Lower leg skin (tissue), 4 donors: Measurements from ENCODE around the gene PREX1. TPM values are rescaled to one million over a fixed set of nuclear protein-coding genes. Genes with fewer than 3 reads are reported as not detected.

Experiments used
- DNase-seq, 2 donors: peaks; one replicate each; pipeline ENCODE4 v3.0.0-alpha.2; 2019; ENCODE audit warnings: low spot score in 2 of 2
- H3K4me3 ChIP-seq: fragments of 200-600 bp; sonication (generic); 2 replicates; pipeline ENCODE4 v1.5.1; 2017; ENCODE audit warnings: mild to moderate bottlenecking, low read depth; ENCODE audit not compliant: poor library complexity, severe bottlenecking
- CTCF ChIP-seq, 3 donors: fragments of 450-650 bp; IDR thresholded peaks; one replicate each; pipeline ENCODE4 v1.5.1; 2016; ENCODE audit warnings: antibody characterized with exemption in 3 of 3, mild to moderate bottlenecking in 3 of 3, moderate library complexity in 2 of 3
- POLR2A ChIP-seq, 2 donors: fragments of 450-650 bp; IDR thresholded peaks; one replicate each; pipeline ENCODE4 v1.6.1; 2016 to 2017; ENCODE audit warnings: antibody characterized with exemption in 2 of 2, mild to moderate bottlenecking in 1 of 2, moderate library complexity in 1 of 2
- WGBS, 2 donors: methylation state at CpG; one replicate each; pipeline ENCODE4 v1.1.5; 2018; 5-methylcytosine and 5-hydroxymethylcytosine counted together
- intact Hi-C: fragments of 100-400 bp; cut with DNase I; formaldehyde crosslinking; loops from one replicate; pipeline ENCODE4 v1.15.0; 2023; ENCODE audit warnings: low total_unique reads
- total RNA-seq, 4 donors: library from RNA; depleted of rRNA; stranded (reverse); fragments of >200 nt; gene quantifications; one replicate each; pipeline ENCODE4 v1.1.0, GENCODE V29; 2016

The PREX1 gene
- total RNA-seq, 4 donors from 2014 or later = 5.4 to 18.6 (median 7.9) TPM

DNA sequence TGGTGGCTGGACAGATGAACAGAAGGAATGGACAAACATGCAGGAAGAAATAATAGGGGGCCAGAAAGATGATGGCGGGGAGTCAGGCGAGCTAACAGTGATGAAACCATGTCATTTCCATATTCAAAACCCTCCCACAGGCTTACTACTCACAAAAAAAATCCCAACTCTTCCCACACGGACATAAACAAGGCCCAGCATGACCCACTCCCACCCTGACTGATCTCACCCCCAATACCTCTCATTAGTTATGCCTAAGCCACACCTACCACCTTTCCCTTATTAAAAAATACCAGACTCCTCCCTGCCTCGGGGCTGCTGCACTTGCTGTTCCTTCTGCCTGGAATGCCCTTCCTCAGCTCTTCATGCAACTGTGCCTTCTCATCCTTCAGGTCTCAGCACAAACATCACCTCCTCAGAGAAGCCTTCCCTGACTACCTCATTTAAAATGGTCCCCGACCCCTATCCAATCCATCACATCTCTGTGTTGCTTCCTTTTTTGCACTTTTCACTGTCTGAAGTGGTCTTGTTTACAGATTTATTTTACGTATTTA lies 145.8 kb downstream of the PREX1 start:
- intact Hi-C loops = no loop called here
- no peak for DNase-seq
- no peak for TF ChIP-seq POLR2A (IDR thresholded peaks at IDR 0.05)
- no peak for TF ChIP-seq CTCF (IDR thresholded peaks at IDR 0.05)
- H3K4me3 ChIP-seq = no peak overlapping the region
- 54 to 70% methylated on average over 6 of the region's 6 CpGs for WGBS, 2 donors

DNA sequence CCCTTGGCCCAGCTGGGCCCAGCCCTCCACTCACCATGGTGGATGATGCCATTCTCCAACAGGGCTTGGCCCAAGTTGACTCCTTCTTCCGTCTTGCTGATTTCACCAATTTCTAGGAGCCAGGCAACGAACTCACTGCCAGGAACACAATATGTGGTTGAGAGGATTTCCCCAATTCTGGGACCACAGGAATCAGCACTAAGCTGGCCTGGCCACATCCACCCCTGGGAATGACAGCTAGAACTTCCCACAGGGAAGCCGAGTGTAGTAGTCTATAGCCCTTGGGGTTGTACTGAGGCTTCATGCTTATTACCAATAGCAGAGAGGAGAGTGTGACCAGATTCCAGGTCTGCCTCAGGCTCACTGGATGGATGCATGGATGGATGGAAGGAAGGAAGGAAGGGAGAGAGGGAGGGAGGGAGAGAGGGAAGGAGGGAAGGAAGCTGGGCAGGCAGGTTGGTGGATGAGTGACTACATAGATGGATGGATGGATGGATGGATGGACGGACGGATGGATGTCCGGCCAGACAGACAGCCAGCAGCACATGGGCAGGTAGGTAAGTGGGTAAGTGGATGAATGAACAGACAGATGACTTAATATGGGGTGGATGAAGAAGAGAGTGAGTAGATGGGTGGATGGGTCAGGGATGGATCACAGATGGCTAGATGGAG lies 146.5 kb downstream of the PREX1 start:
- H3K4me3 ChIP-seq = no peak overlapping the region
- no peak for TF ChIP-seq CTCF (IDR thresholded peaks at IDR 0.05)
- no peak for TF ChIP-seq POLR2A (IDR thresholded peaks at IDR 0.05)
- intact Hi-C loops = no loop called here
- 71 to 77% methylated on average over 6 of the region's 6 CpGs for WGBS, 2 donors
- DNase-seq = no peak

DNA sequence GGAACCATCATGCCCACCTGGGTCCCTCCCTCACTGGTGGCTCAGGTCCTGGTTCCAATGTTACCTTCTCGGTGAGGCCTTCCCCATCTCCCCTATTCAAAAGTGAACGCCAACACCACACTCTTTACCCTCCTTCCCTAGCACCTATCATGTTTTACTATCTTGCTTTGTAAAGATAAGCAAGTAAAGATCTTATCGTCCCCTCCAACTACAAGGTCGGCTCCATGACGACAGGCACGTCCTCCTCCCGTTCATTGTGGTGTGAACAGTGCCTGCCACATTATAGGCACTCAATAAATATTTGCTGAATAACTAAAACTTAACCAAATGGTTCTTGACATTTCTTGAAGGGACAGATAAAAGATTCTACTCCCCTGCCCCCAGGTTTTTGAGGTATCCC lies 147.1 kb downstream of the PREX1 start:
- TF ChIP-seq POLR2A (IDR thresholded peaks at IDR 0.05) (no peak), CTCF (IDR thresholded peaks at IDR 0.05) (no peak)
- no peak overlapping the region for H3K4me3 ChIP-seq
- intact Hi-C loops = no loop called here
- DNase-seq = no peak
- 81 to 88% methylated on average over 7 of the region's 7 CpGs for WGBS, 2 donors

DNA sequence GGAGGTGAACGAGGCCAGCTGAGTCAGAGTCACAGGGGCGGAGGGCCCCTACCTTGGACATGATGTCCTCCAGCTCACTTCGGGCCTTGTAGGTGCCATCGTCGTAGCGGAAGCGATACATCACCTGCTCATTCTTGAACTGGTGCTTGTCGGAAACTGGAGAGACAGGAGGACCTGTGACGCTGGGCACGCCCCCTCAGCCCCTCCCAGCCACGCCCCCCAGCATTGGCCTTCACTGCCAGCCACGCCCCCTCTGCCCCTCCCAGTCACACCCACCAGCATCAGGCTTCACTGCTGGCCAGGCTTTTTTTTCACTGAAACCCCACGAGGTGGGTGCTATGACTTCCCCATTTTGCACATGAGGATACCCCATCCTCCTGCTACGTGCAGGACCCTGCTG lies 148.2 kb downstream of the PREX1 start:
- intact Hi-C loops = no loop called here
- no peak for TF ChIP-seq POLR2A (IDR thresholded peaks at IDR 0.05)
- no peak overlapping the region for H3K4me3 ChIP-seq
- WGBS, 2 donors = 71 to 77% methylated on average over 14 of the region's 14 CpGs
- DNase-seq = no peak

DNA sequence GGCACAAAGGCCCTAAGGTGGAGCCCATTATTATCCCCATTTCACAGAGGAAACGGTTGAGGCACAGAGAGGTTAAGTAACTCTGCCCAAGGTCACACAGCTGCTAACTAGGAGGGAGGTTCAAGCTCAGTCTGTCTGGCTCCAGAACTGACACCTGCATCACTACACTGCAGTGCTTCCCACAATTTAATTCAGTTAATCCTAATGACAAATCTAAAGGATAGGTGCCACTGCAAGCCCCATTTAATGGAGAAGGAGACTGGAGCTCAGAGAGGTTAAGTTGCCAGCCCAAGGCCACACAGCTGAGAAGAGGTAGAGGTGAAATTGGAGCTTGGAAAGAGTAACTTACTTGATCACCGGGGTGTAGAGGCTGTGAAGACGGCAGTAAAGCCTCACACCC lies 148.8 kb downstream of the PREX1 start:
- intact Hi-C loops = no loop called here
- WGBS, 2 donors = 88 to 93% methylated on average over 3 of the region's 3 CpGs
- H3K4me3 ChIP-seq = no peak overlapping the region
- no peak for DNase-seq
- TF ChIP-seq CTCF (IDR thresholded peaks at IDR 0.05) (no peak), POLR2A (IDR thresholded peaks at IDR 0.05) (no peak)

DNA sequence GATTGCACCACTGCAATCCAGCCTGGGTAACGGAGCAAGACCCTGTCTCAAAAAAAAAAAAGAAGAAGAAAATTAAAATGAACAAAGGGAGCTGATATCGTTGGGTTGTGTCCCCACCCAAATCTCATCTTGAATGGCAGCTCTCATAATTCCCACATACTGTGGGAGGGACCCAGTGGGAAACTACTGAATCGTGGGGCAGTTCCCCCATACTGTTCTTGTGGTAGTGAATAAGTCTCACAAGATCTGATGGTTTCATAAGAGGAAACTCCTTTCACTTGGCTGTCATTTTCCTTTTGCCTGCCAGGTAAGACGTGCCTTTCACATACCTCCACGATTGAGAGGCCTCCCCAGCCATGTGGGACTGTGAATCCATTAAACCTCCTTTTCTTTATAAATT lies 149.4 kb downstream of the PREX1 start:
- TF ChIP-seq POLR2A (IDR thresholded peaks at IDR 0.05) = no peak
- TF ChIP-seq CTCF (IDR thresholded peaks at IDR 0.05) = no peak
- H3K4me3 ChIP-seq = no peak overlapping the region
- no peak for DNase-seq
- WGBS, 2 donors = 67 to 75% methylated on average over 5 of the region's 5 CpGs
- intact Hi-C loops = no loop called here
